HCT116 (cell line): ENCODE data around the gene APPL2. TPM values are rescaled to one million over a fixed set of nuclear protein-coding genes. Genes with fewer than 3 reads are reported as not detected.

Experiments used
- ATAC-seq: fragments of 200-7000 bp; cut with Tn5 transposase; 2 replicates; pipeline ENCODE4 v1.9.1; 2020; ENCODE audit warnings: mild to moderate bottlenecking, moderate library complexity
- BruUV-seq: library from RNA; stranded (reverse); fragments of 400-500 nt; replicated peaks from 2 replicates; lab custom pipeline; 2021; lab: Mats Ljungman, UMichigan
- CTCF ChIA-PET: fragments of 300-600 bp; sonication (Branson Sonifier 250); formaldehyde crosslinking; loops from one replicate; lab custom pipeline; 2021; ENCODE audit warnings: antibody characterized with exemption; lab: Charles Lee
- POLR2A ChIA-PET: fragments of 300-600, 350-600 bp; sonication (Branson Sonifier 250); formaldehyde crosslinking; loops from one replicate; lab custom pipeline; 2021; ENCODE audit warnings: antibody characterized with exemption; lab: Charles Lee
- RAD21 ChIA-PET, 2 experiments: fragments of 300-600 bp; sonication (Branson Sonifier 250); formaldehyde crosslinking; loops; one replicate each; lab custom pipeline; 2023; ENCODE audit warnings: low total read pairs in 2 of 2; ENCODE audit not compliant: uncharacterized antibody in 2 of 2, unreplicated experiment in 2 of 2, low non-redundant PET in 1 of 2; lab: Charles Lee
- DNase-seq: peaks from one replicate; pipeline ENCODE4 v3.0.0-alpha.2; 2010; ENCODE audit warnings: low read depth, low spot score
- H2AFZ ChIP-seq: fragments of 200-600 bp; shearing (Covaris generic), sonication (generic); 2 replicates; pipeline ENCODE4 v1.6.1; 2017; ENCODE audit warnings: low read depth, mixed run types, mixed read lengths, antibody characterized with exemption, low read length; ENCODE audit not compliant: poor library complexity, severe bottlenecking
- H3K27ac ChIP-seq: 2 replicates; pipeline ENCODE4 v1.5.1; 2012; ENCODE audit warnings: low read depth, low read length
- H3K27me3 ChIP-seq: fragments of 200-600 bp; sonication (generic); 2 replicates; pipeline ENCODE4 v1.6.1; 2016; ENCODE audit warnings: mixed run types, low read length, mixed read lengths; ENCODE audit not compliant: insufficient read depth
- H3K36me3 ChIP-seq, 2 experiments: fragments of 200-500 bp in 1 of 2; fragments of 200-600 bp in 1 of 2; sonication (Bioruptor generic) in 1 of 2; sonication (generic) in 1 of 2; 2 replicates each; pipeline versions ENCODE4 v1.5.1 to v1.6.1; 2014 to 2016; ENCODE audit warnings: low read length in 2 of 2, inconsistent platforms in 1 of 2, mixed read lengths in 1 of 2, mixed run types in 1 of 2; ENCODE audit not compliant: insufficient read depth in 2 of 2, control insufficient read depth in 1 of 2
- H3K4me1 ChIP-seq, 2 experiments: fragments of 200-600 bp in 1 of 2; sonication (generic) in 1 of 2; 2 replicates each; pipeline versions ENCODE4 v1.5.1 to v1.6.1; 2012 to 2017; ENCODE audit warnings: low read length in 2 of 2, inconsistent platforms in 1 of 2, mild to moderate bottlenecking in 1 of 2, mixed read lengths in 1 of 2, mixed run types in 1 of 2, moderate library complexity in 1 of 2; ENCODE audit not compliant: insufficient read depth in 2 of 2, control insufficient read depth in 1 of 2
- H3K4me2 ChIP-seq: fragments of 200-600 bp; sonication (generic); 2 replicates; pipeline ENCODE4 v1.6.1; 2017; ENCODE audit warnings: mixed run types, low read length, mixed read lengths
- H3K4me3 ChIP-seq, 2 experiments: fragments of 200-600 bp in 1 of 2; sonication (generic) in 1 of 2; replicated peaks in 1 of 2; 2 replicates each; pipeline ENCODE4 v1.5.1; 2011 to 2016; ENCODE audit warnings: low read length in 2 of 2, control low read depth in 1 of 2, low read depth in 1 of 2, mild to moderate bottlenecking in 1 of 2, mixed read lengths in 1 of 2, mixed run types in 1 of 2
- H3K79me2 ChIP-seq: fragments of 200-600 bp; sonication (generic); 2 replicates; pipeline ENCODE4 v1.6.1; 2017; ENCODE audit warnings: mild to moderate bottlenecking, mixed run types, low read length, moderate library complexity, mixed read lengths; ENCODE audit not compliant: insufficient read depth
- H3K9ac ChIP-seq: fragments of 200-600 bp; sonication (generic); 2 replicates; pipeline ENCODE4 v1.6.1; 2016; ENCODE audit warnings: low read length, mixed read lengths
- H3K9me2 ChIP-seq: fragments of 200-600 bp; sonication (generic), shearing (Covaris generic); 2 replicates; pipeline ENCODE4 v1.6.1; 2017; ENCODE audit warnings: mixed run types, mild to moderate bottlenecking, moderate library complexity; ENCODE audit not compliant: insufficient read depth
- H3K9me3 ChIP-seq, 2 experiments: fragments of 200-500 bp in 1 of 2; fragments of 200-600 bp in 1 of 2; sonication (Bioruptor generic) in 1 of 2; sonication (generic) in 1 of 2; 2 replicates each; pipeline ENCODE4 v1.6.1; 2014 to 2017; ENCODE audit warnings: low read length in 2 of 2, mixed read lengths in 2 of 2, inconsistent platforms in 1 of 2, low read depth in 1 of 2, mild to moderate bottlenecking in 1 of 2, mixed run types in 1 of 2, moderate library complexity in 1 of 2; ENCODE audit not compliant: control insufficient read depth in 1 of 2, insufficient read depth in 1 of 2
- H4K20me1 ChIP-seq: fragments of 200-600 bp; sonication (generic), shearing (Covaris generic); 2 replicates; pipeline ENCODE4 v1.6.1; 2017; ENCODE audit warnings: mixed run types, mild to moderate bottlenecking, moderate library complexity; ENCODE audit not compliant: insufficient read depth
- CBX3 ChIP-seq: IDR thresholded peaks from 2 replicates; pipeline ENCODE4 v1.6.1; 2012; ENCODE audit warnings: low read depth
- CEBPB ChIP-seq: IDR thresholded peaks from 2 replicates; pipeline ENCODE4 v1.6.1; 2012; ENCODE audit warnings: low read depth
- EGR1 ChIP-seq: IDR thresholded peaks from 2 replicates; pipeline ENCODE4 v1.6.1; 2012; ENCODE audit warnings: low read depth
- EZH2 ChIP-seq: fragments of 200-600 bp; sonication (generic); IDR thresholded peaks from 2 replicates; pipeline ENCODE4 v1.6.1; 2017; ENCODE audit warnings: antibody characterized with exemption, mixed run types
- FOSL1 ChIP-seq: IDR thresholded peaks from 2 replicates; pipeline ENCODE4 v1.6.1; 2012; ENCODE audit warnings: low read depth
- JUND ChIP-seq: IDR thresholded peaks from 2 replicates; pipeline ENCODE4 v1.6.1; 2012
- POLR2A ChIP-seq: IDR thresholded peaks from 2 replicates; pipeline ENCODE4 v1.7.0; 2011; ENCODE audit warnings: borderline replicate concordance; ENCODE audit not compliant: insufficient read depth, insufficient read length; ENCODE audit errors: extremely low read depth
- SIN3A ChIP-seq: IDR thresholded peaks from 2 replicates; pipeline ENCODE4 v1.6.1; 2012; ENCODE audit warnings: low read depth
- SP1 ChIP-seq: IDR thresholded peaks from 2 replicates; pipeline ENCODE4 v1.6.1; 2012; ENCODE audit warnings: low read depth
- SRF ChIP-seq: IDR thresholded peaks from 2 replicates; pipeline ENCODE4 v1.6.1; 2012; ENCODE audit warnings: low read depth
- YY1 ChIP-seq: IDR thresholded peaks from 2 replicates; pipeline ENCODE4 v1.6.1; 2011; ENCODE audit warnings: low read length, low read depth, moderate library complexity, mild to moderate bottlenecking; ENCODE audit not compliant: insufficient replicate concordance; ENCODE audit errors: extremely low read depth
- ZFX ChIP-seq: fragments of 450-650 bp; IDR thresholded peaks from 2 replicates; pipeline ENCODE4 v1.6.1; 2017
- ZNF274 ChIP-seq: fragments of 200-500 bp; sonication (Bioruptor generic); IDR thresholded peaks from 2 replicates; pipeline ENCODE4 v1.6.1; 2014; ENCODE audit warnings: mild to moderate bottlenecking, low read depth, low read length, inconsistent platforms
- intact Hi-C: fragments of 100-400 bp; cut with micrococcal nuclease; formaldehyde crosslinking; loops from 2 replicates; pipeline ENCODE4 v1.10.0; 2022
- total RNA-seq: library from RNA; stranded (reverse); gene quantifications from one replicate; pipeline ENCODE4 v1.2.1, GENCODE V29; 2021; ENCODE audit not compliant: unreplicated experiment
- TF ChIP-seq, protein P1 (sequence below): IDR thresholded peaks from 2 replicates; pipeline ENCODE4 v1.6.1; 2011; ENCODE audit warnings: mild to moderate bottlenecking, low read length, moderate library complexity; ENCODE audit not compliant: insufficient replicate concordance; ENCODE audit errors: extremely low read depth
- TF ChIP-seq, protein P2 (sequence below), 3 experiments: fragments of 200-600 bp in 1 of 3; sonication (generic) in 1 of 3; IDR thresholded peaks in 2 of 3; conservative IDR thresholded peaks in 1 of 3; 2 replicates each; pipeline ENCODE4 v1.5.1; 2012 to 2017; ENCODE audit warnings: low read depth in 2 of 3, low read length in 2 of 3, antibody characterized with exemption in 1 of 3, borderline replicate concordance in 1 of 3, control low read depth in 1 of 3, mild to moderate bottlenecking in 1 of 3, mixed read lengths in 1 of 3, mixed run types in 1 of 3, moderate library complexity in 1 of 3; ENCODE audit not compliant: insufficient read depth in 1 of 3
- TF ChIP-seq, protein P3 (sequence below): IDR thresholded peaks from 2 replicates; pipeline ENCODE4 v1.6.1; 2012
- TF ChIP-seq, protein P4 (sequence below): IDR thresholded peaks from 2 replicates; pipeline ENCODE4 v1.6.1; 2012; ENCODE audit warnings: low read depth

The APPL2 gene
- total RNA-seq, 1 experiment from 2014 or later, result 22.6 TPM

DNA sequence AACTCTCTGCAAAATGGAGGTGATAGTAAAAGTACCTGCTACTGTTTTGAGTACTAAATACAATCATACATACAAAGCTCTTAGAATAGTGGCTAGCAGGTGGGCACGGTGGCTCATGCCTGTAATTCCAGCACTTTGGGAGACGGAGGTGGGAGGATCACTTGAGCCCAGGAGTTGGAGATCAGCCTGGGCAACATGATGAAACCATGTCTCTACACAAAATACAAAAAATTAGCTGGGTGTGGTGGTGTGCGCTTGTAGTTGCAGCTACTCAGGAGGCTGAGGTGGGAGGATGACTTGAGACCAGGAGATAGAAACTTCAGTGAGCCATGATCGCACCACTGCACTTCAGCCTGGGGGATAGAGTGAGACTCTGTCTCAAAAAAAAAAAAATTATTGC is 28.8 kb upstream of the APPL2 start:
- Histone ChIP-seq H3K27me3 (no peaks in the 10 kb centered on the region), H3K9ac (no peak overlapping the region), H3K79me2 (no peaks in the 10 kb centered on the region), H3K4me3 (no peak overlapping the region), H3K4me1 (no peaks in the 10 kb centered on the region), H3K9me2 (no peaks in the 10 kb centered on the region), H3K36me3 (no peaks in the 10 kb centered on the region), H3K4me2 (no peak overlapping the region), H4K20me1 (no peaks in the 10 kb centered on the region), H2AFZ (no peak overlapping the region), H3K27ac (no peak overlapping the region), H3K9me3 (no peaks in the 10 kb centered on the region)
- BruUV-seq, result no TSS peak
- TF ChIP-seq, protein P1, sequence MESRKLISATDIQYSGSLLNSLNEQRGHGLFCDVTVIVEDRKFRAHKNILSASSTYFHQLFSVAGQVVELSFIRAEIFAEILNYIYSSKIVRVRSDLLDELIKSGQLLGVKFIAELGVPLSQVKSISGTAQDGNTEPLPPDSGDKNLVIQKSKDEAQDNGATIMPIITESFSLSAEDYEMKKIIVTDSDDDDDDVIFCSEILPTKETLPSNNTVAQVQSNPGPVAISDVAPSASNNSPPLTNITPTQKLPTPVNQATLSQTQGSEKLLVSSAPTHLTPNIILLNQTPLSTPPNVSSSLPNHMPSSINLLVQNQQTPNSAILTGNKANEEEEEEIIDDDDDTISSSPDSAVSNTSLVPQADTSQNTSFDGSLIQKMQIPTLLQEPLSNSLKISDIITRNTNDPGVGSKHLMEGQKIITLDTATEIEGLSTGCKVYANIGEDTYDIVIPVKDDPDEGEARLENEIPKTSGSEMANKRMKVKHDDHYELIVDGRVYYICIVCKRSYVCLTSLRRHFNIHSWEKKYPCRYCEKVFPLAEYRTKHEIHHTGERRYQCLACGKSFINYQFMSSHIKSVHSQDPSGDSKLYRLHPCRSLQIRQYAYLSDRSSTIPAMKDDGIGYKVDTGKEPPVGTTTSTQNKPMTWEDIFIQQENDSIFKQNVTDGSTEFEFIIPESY, result no peak
- TF ChIP-seq CBX3 (no peak), SRF (no peak), EGR1 (no peak), JUND (no peak), CEBPB (no peak), ZNF274 (no peak), FOSL1 (no peak), ZFX (no peak), SIN3A (no peak), YY1 (no peak), SP1 (no peak), POLR2A (no peak), EZH2 (no peak)
- TF ChIP-seq, protein P2, sequence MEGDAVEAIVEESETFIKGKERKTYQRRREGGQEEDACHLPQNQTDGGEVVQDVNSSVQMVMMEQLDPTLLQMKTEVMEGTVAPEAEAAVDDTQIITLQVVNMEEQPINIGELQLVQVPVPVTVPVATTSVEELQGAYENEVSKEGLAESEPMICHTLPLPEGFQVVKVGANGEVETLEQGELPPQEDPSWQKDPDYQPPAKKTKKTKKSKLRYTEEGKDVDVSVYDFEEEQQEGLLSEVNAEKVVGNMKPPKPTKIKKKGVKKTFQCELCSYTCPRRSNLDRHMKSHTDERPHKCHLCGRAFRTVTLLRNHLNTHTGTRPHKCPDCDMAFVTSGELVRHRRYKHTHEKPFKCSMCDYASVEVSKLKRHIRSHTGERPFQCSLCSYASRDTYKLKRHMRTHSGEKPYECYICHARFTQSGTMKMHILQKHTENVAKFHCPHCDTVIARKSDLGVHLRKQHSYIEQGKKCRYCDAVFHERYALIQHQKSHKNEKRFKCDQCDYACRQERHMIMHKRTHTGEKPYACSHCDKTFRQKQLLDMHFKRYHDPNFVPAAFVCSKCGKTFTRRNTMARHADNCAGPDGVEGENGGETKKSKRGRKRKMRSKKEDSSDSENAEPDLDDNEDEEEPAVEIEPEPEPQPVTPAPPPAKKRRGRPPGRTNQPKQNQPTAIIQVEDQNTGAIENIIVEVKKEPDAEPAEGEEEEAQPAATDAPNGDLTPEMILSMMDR (IDR thresholded peaks at IDR 0.05 in 2 of 3, conservative IDR thresholded peaks at IDR 0.05 in 1 of 3; ENCODE audit: borderline replicate concordance in 1 of 3, insufficient read depth in 1 of 3, low read depth in 2 of 3, low read length in 2 of 3), result no peak
- TF ChIP-seq, protein P3, sequence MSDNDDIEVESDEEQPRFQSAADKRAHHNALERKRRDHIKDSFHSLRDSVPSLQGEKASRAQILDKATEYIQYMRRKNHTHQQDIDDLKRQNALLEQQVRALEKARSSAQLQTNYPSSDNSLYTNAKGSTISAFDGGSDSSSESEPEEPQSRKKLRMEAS, result no peak
- TF ChIP-seq, protein P4, sequence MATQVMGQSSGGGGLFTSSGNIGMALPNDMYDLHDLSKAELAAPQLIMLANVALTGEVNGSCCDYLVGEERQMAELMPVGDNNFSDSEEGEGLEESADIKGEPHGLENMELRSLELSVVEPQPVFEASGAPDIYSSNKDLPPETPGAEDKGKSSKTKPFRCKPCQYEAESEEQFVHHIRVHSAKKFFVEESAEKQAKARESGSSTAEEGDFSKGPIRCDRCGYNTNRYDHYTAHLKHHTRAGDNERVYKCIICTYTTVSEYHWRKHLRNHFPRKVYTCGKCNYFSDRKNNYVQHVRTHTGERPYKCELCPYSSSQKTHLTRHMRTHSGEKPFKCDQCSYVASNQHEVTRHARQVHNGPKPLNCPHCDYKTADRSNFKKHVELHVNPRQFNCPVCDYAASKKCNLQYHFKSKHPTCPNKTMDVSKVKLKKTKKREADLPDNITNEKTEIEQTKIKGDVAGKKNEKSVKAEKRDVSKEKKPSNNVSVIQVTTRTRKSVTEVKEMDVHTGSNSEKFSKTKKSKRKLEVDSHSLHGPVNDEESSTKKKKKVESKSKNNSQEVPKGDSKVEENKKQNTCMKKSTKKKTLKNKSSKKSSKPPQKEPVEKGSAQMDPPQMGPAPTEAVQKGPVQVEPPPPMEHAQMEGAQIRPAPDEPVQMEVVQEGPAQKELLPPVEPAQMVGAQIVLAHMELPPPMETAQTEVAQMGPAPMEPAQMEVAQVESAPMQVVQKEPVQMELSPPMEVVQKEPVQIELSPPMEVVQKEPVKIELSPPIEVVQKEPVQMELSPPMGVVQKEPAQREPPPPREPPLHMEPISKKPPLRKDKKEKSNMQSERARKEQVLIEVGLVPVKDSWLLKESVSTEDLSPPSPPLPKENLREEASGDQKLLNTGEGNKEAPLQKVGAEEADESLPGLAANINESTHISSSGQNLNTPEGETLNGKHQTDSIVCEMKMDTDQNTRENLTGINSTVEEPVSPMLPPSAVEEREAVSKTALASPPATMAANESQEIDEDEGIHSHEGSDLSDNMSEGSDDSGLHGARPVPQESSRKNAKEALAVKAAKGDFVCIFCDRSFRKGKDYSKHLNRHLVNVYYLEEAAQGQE, result no peak
- ATAC-seq, result no peak
- no peak for DNase-seq
- RAD21 ChIA-PET, result no interaction called here
- intact Hi-C loops, result no loop called here
- CTCF ChIA-PET, result no interaction called here
- POLR2A ChIA-PET, result no interaction called here
